ENCODE measurements around the gene TNFSF9. TPM values are rescaled to one million over a fixed set of nuclear protein-coding genes. Genes with fewer than 3 reads are reported as not detected.
"Not testable (repeated sequence)": the region's sequence is repeated elsewhere in the genome, so short reads cannot be mapped to it uniquely, and the experiment has no call there.

Gene TNFSF9
- total RNA-seq, 1 donor = 2.2 TPM

DNA sequence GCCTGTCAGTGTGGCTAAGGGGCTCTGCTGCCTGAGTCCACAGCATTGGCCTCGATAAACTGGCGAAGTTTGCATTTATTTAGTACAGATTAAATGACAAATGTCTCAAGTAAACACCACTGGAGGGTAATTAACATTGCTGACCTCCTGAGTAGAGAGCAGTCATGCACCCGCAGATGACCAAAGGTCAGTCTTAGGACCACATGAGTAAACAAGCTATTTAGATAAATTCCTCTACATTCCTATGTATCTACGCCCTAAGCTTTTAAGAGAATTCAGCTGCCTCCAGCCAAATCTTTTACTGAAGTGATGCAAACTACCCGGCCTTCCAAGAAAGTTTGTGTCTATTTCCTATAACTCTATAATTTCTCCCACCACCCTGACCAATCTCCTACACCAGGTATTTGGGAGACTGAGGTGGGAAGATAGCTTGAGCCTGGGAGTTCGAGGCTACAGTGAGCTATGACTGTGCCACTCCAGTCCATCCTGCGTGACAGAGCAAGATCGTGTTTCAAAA, 37.2 kb downstream of the TNFSF9 start:
- no peak for DNase-seq (ENCODE audit: low read depth in 2 of 3, low spot score in 2 of 3)

- DNase-seq (ENCODE audit: low read depth in 2 of 3, low spot score in 2 of 3) = no peak
These were observed 38.0 kb downstream of the TNFSF9 start for GRCh38 chr19:6568816-6569215.

- DNase-seq (ENCODE audit: low read depth in 2 of 3, low spot score in 2 of 3) = no peak
These were observed 39.9 kb downstream of the TNFSF9 start for GRCh38 chr19:6570764-6571163.

GRCh38 chr19:6571167-6571566, 40.3 kb downstream of the TNFSF9 start:
- no peak for DNase-seq (ENCODE audit: low read depth in 2 of 3, low spot score in 2 of 3)

GRCh38 chr19:6572217-6572616, 41.4 kb downstream of the TNFSF9 start:
- peak in 1 of 3 donors; percentile 31 for DNase-seq (ENCODE audit: low read depth in 2 of 3, low spot score in 2 of 3)

- DNase-seq (ENCODE audit: low read depth in 2 of 3, low spot score in 2 of 3) = no peak
These were observed 42.5 kb downstream of the TNFSF9 start for GRCh38 chr19:6573350-6573749.

GRCh38 chr19:6576869-6577475, 46.1 kb downstream of the TNFSF9 start:
- no peak for DNase-seq (ENCODE audit: low read depth in 2 of 3, low spot score in 2 of 3)

GRCh38 chr19:6577476-6578125, 46.8 kb downstream of the TNFSF9 start:
- no peak for DNase-seq (ENCODE audit: low read depth in 2 of 3, low spot score in 2 of 3)

DNA sequence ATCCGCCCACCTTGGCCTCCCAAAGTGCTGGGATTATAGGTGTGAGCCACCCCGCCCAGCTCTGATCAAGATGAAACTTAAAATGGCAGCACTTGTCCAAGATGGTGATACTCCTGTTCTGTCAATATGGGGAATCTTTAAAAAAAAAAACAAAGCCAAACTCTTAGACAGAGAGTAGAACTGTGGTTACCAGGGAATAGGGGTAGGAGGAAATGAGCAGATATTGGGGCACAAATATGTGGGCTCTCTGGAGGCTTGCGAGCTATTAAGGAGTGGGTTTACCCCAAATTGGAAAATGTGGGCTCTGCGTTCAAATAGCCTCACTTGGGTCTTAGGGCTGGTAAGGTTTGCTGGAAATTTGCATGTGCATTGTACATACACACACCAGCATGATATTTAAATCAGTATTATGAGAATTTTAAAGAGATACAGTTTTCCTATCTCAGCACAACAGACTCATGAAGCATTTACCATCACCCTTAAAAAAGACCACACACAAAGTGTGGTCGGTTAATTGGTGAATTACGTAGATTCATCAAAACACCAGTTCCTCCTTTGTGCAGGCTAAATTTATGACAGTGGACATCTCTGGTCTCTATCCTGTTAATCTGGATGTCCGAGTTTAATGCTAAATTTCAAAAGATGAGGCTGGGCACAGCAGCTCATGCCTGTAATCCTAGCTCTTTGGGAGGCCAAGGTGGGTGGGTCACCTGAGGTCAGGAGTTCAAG, 48.8 kb downstream of the TNFSF9 start:
- DNase-seq (ENCODE audit: low read depth in 2 of 3, low spot score in 2 of 3) = no peak

DNA sequence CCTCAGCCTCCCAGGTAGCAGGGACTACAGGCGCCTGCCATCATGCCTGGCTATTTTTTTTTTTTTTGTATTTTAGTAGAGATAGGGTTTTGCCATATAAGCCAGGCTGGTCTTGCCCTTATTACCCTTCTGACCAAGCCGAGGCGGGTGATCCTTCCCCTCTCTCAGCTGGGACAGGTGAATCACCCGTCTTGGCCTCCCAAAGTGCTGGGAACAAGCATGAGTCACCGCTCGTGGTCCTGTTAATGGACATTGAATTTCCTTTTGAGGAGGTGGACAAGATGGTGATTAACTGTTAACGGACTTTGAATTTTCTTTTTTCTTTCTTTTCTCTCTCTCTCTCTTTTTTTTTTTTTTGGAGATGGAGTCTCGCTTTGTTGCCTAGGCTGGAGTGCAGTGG, 49.5 kb downstream of the TNFSF9 start:
- DNase-seq (ENCODE audit: low read depth in 2 of 3, low spot score in 2 of 3) = no peak

DNA sequence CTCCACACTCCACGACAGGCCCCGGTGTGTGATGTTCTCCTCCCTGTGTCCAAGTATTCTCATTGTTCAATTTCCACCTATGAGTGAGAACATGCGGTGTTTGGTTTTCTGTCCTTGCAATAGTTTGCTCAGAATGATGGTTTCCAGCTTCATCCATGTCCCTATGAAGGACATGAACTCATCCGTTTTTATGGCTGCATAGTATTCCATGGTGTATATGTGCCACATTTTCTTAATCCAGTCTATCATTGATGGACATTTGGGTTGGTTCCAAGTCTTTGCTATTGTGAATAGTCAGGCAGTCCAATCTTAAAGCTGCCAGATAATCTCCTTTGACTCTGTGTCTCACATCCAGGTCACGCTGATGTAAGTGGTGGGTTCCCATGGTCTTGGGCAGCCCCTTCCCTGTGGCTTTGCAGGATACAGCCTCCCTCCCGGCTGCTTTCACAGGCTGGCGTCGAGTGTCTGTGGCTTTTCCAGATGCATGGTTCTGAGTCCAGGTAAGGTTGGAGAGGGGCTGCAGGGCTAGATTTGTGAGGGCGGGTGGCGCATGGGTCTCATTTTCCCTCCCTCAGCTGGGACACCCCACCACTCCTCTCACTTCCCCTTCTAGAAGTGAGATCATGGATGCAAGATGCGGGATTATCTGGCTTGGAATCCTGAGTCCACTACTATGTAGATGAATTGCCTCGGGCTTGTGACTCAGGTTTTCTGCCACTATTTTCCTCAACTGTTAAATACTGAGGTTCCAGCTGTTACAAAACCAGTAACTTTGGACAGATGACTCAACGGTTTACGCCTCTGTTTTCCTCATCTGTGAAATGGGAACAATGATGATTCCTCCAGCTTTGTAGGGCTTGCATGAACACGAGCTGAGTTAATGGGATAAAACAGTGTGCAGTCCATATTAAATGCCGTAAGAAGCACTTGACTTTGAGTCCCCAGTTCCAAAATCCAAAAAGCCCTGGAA, 52.0 kb downstream of the TNFSF9 start:
- DNase-seq (ENCODE audit: low read depth in 2 of 3, low spot score in 2 of 3) = not testable (repeated sequence)

Small RNA genes within 50 kb of the gene (small RNA-seq; reads per million reads assigned to genes)
- not detected for gene AC010503.2
- gene RF00019 = not detected

Other genes with a start within 250 kb of the TNFSF9 start
- gene ACER1, start 197.4 kb upstream of the TNFSF9 start, total RNA-seq = under 0.01 TPM
- gene CLPP, start 169.5 kb upstream of the TNFSF9 start, total RNA-seq = 193 TPM
- 66.0 TPM for gene ALKBH7, start 158.2 kb upstream of the TNFSF9 start, total RNA-seq
- gene PSPN, start 155.1 kb upstream of the TNFSF9 start, total RNA-seq = 2.2 TPM
- 69.7 TPM for gene GTF2F1, start 137.9 kb upstream of the TNFSF9 start, total RNA-seq
- gene KHSRP, start 106.2 kb upstream of the TNFSF9 start, total RNA-seq = 100 TPM
- not detected for gene SLC25A41, start 97.3 kb upstream of the TNFSF9 start, total RNA-seq
- gene SLC25A23, start 71.2 kb upstream of the TNFSF9 start, total RNA-seq = 10.8 TPM
- gene CRB3, start 66.8 kb upstream of the TNFSF9 start, total RNA-seq = 0.27 TPM
- gene DENND1C, start 49.2 kb upstream of the TNFSF9 start, total RNA-seq = 9.2 TPM
- gene TUBB4A, start 28.7 kb upstream of the TNFSF9 start, total RNA-seq = 7.0 TPM
- 0.27 TPM for gene CD70, start 60.1 kb downstream of the TNFSF9 start, total RNA-seq
- gene TNFSF14, start 139.1 kb downstream of the TNFSF9 start, total RNA-seq = 0.27 TPM
- gene C3, start 189.6 kb downstream of the TNFSF9 start, total RNA-seq = under 0.01 TPM
- gene GPR108, start 206.6 kb downstream of the TNFSF9 start, total RNA-seq = 45.8 TPM
- 8.3 TPM for gene TRIP10, start 208.7 kb downstream of the TNFSF9 start, total RNA-seq
- 8.9 TPM for gene SH2D3A, start 236.4 kb downstream of the TNFSF9 start, total RNA-seq
- 77.0 TPM for gene VAV1, start 241.7 kb downstream of the TNFSF9 start, total RNA-seq